Parathyroid adenoma (tissue), 2 donors: ENCODE data around the gene RAN.
"Not testable (repeated sequence)": the region's sequence is repeated elsewhere in the genome, so short reads cannot be mapped to it uniquely, and the experiment has no call there.

Source experiments
- H2AFZ ChIP-seq: fragments of 300-600 bp; sonication (generic); one replicate; pipeline ENCODE4 v1.7.0; 2017; ENCODE audit warnings: antibody characterized with exemption, mild to moderate bottlenecking
- H3K27ac ChIP-seq: fragments of 300-600 bp; sonication (generic); one replicate; pipeline ENCODE4 v1.7.0; 2017
- H3K27me3 ChIP-seq: fragments of 300-600 bp; sonication (generic); one replicate; pipeline ENCODE4 v1.7.0; 2017; ENCODE audit warnings: low read length; ENCODE audit not compliant: control insufficient read depth, insufficient read depth
- H3K36me3 ChIP-seq: fragments of 300-600 bp; sonication (generic); one replicate; pipeline ENCODE4 v1.7.0; 2017; ENCODE audit warnings: low read length; ENCODE audit not compliant: control insufficient read depth, insufficient read depth
- H3K4me1 ChIP-seq: fragments of 300-600 bp; sonication (generic); one replicate; pipeline ENCODE4 v1.7.0; 2017; ENCODE audit warnings: control low read depth
- H3K4me2 ChIP-seq: fragments of 300-600 bp; sonication (generic); one replicate; pipeline ENCODE4 v1.7.0; 2017; ENCODE audit warnings: low read length
- H3K4me3 ChIP-seq: fragments of 300-600 bp; sonication (generic); one replicate; pipeline ENCODE4 v1.7.0; 2017; ENCODE audit warnings: low read depth, low read length
- H3K79me2 ChIP-seq: fragments of 300-600 bp; sonication (generic); one replicate; pipeline ENCODE4 v1.7.0; 2017; ENCODE audit warnings: control low read depth
- H3K9ac ChIP-seq: fragments of 300-600 bp; sonication (generic); one replicate; pipeline ENCODE4 v1.7.0; 2017; ENCODE audit warnings: mild to moderate bottlenecking
- H3K9me3 ChIP-seq: fragments of 300-600 bp; sonication (generic); one replicate; pipeline ENCODE4 v1.7.0; 2017; ENCODE audit warnings: low read length; ENCODE audit not compliant: control insufficient read depth
- CTCF ChIP-seq: fragments of 300-600 bp; sonication (generic); IDR thresholded peaks from one replicate; pipeline ENCODE4 v1.7.0; 2017; ENCODE audit warnings: antibody characterized with exemption, mild to moderate bottlenecking
- donor health status: primary hyperparathyroidism.

RAN gene

DNA sequence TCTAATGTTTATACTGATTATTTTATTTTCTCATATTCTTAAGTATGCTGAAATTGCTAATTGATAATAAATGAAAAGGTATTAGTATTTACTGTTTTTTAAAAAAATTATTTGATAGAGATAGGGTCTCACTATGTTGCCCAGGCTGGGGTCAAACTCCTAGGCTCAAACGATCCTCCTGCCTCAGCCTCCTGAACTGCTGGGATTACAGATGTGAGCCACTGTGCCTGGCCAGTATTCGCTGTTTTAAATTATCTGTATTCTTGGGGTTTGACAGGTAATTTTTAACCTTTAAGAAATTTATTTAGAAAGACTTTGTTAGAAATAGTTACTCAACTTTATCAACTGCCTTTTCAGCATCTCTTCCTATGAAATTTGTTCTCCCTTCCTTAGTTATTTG lies 32.2 kb downstream of the RAN start:
- Histone ChIP-seq H3K4me1 (no peaks in the 10 kb centered on the region), H3K9me3 (no peaks in the 10 kb centered on the region), H3K4me3 (no peak overlapping the region), H3K79me2 (no peaks in the 10 kb centered on the region), H3K4me2 (no peak overlapping the region), H3K9ac (no peak overlapping the region), H3K36me3 (no peaks in the 10 kb centered on the region), H2AFZ (no peak overlapping the region), H3K27me3 (no peaks in the 10 kb centered on the region), H3K27ac (no peak overlapping the region)
- no peak for TF ChIP-seq CTCF

DNA sequence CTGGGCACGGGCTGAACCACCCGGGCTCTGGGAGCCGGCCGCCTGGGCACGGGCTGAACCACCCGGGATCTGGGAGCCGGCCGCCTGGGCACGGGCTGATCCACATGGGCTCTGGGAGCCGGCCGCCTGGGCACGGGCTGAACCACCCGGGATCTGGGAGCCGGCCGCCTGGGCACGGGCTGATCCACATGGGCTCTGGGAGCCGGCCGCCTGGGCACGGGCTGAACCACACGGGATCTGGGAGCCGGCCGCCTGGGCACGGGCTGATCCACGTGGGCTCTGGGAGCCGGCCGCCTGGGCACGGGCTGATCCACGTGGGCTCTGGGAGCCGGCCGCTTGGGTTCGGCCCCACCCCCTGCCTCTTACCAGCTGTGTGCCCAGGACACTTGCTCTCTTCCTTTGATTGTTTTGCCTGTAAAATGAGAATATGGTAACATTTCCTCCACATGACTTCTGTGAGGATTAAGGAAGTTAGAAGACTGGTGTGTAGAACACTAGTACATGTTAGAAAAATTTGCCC lies 33.1 kb downstream of the RAN start:
- not testable (repeated sequence) for H3K36me3 ChIP-seq, H3K9me3 ChIP-seq, H2AFZ ChIP-seq, H3K4me1 ChIP-seq, H3K79me2 ChIP-seq, H3K27ac ChIP-seq, H3K4me3 ChIP-seq, H3K9ac ChIP-seq, H3K27me3 ChIP-seq, H3K4me2 ChIP-seq

GRCh38 chr12:130909111-130909510 lies 37.2 kb downstream of the RAN start:
- Histone ChIP-seq H3K9ac (no peak overlapping the region), H3K4me1 (no peaks in the 10 kb centered on the region), H3K27ac (no peak overlapping the region), H3K36me3 (no peaks in the 10 kb centered on the region), H3K4me3 (no peak overlapping the region), H3K27me3 (no peaks in the 10 kb centered on the region), H3K9me3 (no peaks in the 10 kb centered on the region), H2AFZ (no peak overlapping the region), H3K4me2 (no peak overlapping the region), H3K79me2 (no peaks in the 10 kb centered on the region)
- no peak for TF ChIP-seq CTCF

- Histone ChIP-seq H2AFZ (no peak overlapping the region), H3K79me2 (no peaks in the 10 kb centered on the region)
Measured at GRCh38 chr12:130911193-130911592, 39.3 kb downstream of the RAN start.

DNA sequence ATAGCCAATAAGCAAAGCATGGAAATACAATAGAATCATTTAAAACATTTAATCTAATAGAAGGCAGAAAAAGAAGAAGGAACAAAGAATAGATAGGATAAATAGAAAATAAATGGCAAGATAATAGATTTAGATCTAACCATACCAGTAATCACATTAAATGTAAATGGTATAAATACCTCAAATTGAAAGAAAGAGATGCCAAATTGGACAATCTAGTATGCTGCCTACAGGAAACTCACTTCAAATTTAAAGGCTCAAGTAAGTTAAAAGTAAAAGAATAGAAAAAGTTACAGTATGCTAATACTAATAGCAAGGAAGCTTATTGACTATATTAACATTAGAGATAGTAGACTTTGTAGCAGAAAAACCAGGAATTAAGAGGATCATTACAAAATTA lies 40.1 kb downstream of the RAN start:
- Histone ChIP-seq H3K4me1 (no peaks in the 10 kb centered on the region), H2AFZ (no peak overlapping the region), H3K4me3 (no peak overlapping the region), H3K4me2 (no peak overlapping the region), H3K9me3 (no peaks in the 10 kb centered on the region), H3K36me3 (no peaks in the 10 kb centered on the region), H3K27ac (no peak overlapping the region), H3K27me3 (no peaks in the 10 kb centered on the region), H3K79me2 (no peaks in the 10 kb centered on the region), H3K9ac (no peak overlapping the region)
- TF ChIP-seq CTCF: no peak

More at GRCh38 chr12:130911193-130911592, 39.3 kb downstream of the RAN start:
- H3K9me3 ChIP-seq: no peaks in the 10 kb centered on the region
- H3K27me3 ChIP-seq: no peaks in the 10 kb centered on the region
- TF ChIP-seq CTCF: no peak
- H3K4me1 ChIP-seq: no peaks in the 10 kb centered on the region
- no peak overlapping the region for H3K9ac ChIP-seq
- H3K36me3 ChIP-seq: no peaks in the 10 kb centered on the region
- no peak overlapping the region for H3K4me2 ChIP-seq
- no peak overlapping the region for H3K27ac ChIP-seq
- no peak overlapping the region for H3K4me3 ChIP-seq
